Activated CD8-positive, alpha-beta memory T cell treated with anti-CD3 and anti-CD28 coated beads, Interleukin-2, amount 10 ng/mL, durations not matched to agents 7 days and 5 days (primary cell): ENCODE results near the gene EPS8L1. TPM values are rescaled to one million over a fixed set of nuclear protein-coding genes. Genes with fewer than 3 reads are reported as not detected.
"Not testable (repeated sequence)": the region's sequence is repeated elsewhere in the genome, so short reads cannot be mapped to it uniquely, and the experiment has no call there.

Experiments used
- ATAC-seq: fragments of 150-1000 bp; cut with Tn5 transposase; one replicate; pipeline ENCODE4 v1.10.0; 2021; ENCODE audit warnings: moderate library complexity
- CTCF ChIA-PET: fragments of 350-600 bp; sonication (Branson Sonifier 250); formaldehyde crosslinking; loops from one replicate; lab custom pipeline; 2021; ENCODE audit warnings: antibody characterized with exemption; lab: Charles Lee
- DNase-seq: peaks from one replicate; pipeline ENCODE4 v3.0.0-alpha.2; 2020
- H3K27ac Mint-ChIP-seq: one replicate; pipeline ENCODE4 v1.8.0; 2021; ENCODE audit warnings: mild to moderate bottlenecking, mixed read lengths
- H3K27me3 Mint-ChIP-seq: one replicate; pipeline ENCODE4 v1.8.0; 2021; ENCODE audit warnings: mixed read lengths
- H3K36me3 Mint-ChIP-seq: one replicate; pipeline ENCODE4 v1.8.0; 2021; ENCODE audit warnings: mild to moderate bottlenecking, mixed read lengths
- H3K4me1 Mint-ChIP-seq: one replicate; pipeline ENCODE4 v1.8.0; 2021; ENCODE audit warnings: mixed read lengths
- H3K4me3 Mint-ChIP-seq: one replicate; pipeline ENCODE4 v1.8.0; 2021; ENCODE audit warnings: mild to moderate bottlenecking, moderate library complexity, mixed read lengths
- H3K9me3 Mint-ChIP-seq: one replicate; pipeline ENCODE4 v1.8.0; 2022; ENCODE audit warnings: low read depth, mixed read lengths
- total RNA-seq, 2 experiments: library from RNA; stranded (reverse); gene quantifications; one replicate each; pipeline ENCODE4 v1.2.3, GENCODE V29; 2021

The EPS8L1 gene
- total RNA-seq, 2 experiments from 2014 or later, result 4.5 to 9.8 TPM

DNA sequence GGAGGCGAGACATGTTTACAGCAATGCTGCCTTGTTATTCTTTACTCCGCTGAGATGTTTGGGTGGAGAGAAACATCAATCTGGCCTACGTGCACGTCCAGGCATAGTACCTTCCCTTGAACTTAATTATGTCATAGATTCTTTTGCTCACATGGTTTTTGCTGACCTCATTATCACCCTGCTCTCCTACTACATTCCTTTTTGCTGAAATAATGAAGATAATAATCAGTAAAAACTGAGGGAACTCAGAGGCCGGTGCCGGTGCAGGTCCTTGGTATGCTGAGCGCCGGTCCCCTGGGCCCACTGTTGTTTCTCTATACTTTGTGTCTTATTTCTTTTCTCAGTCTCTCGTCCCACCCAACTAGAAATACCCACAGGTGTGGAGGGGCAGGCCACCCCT, 15.4 kb upstream of the EPS8L1 start:
- CTCF ChIA-PET, DNase-seq, H3K27me3 Mint-ChIP-seq, H3K4me3 Mint-ChIP-seq, H3K27ac Mint-ChIP-seq, H3K9me3 Mint-ChIP-seq, ATAC-seq: not testable (repeated sequence)
- peaks cover 31% of the 10 kb centered on the region for H3K36me3 Mint-ChIP-seq
- H3K4me1 Mint-ChIP-seq, result peaks cover 18% of the 10 kb centered on the region

GRCh38 chr19:55062735-55063491, 12.8 kb upstream of the EPS8L1 start, which contains the start of gene RDH13:
Gene RDH13, minus strand, starts transcription at chr19:55063148. Its CDS starts 116 bp downstream, at chr19:55063032.
- H3K4me3 Mint-ChIP-seq, result peak within 1 kb of the TSS; percentile 79
- DNase-seq, result peak; percentile 98
- ATAC-seq, result peak; percentile 100
- peaks cover 18% of the 10 kb centered on the region for H3K4me1 Mint-ChIP-seq
- peak within 1 kb of the TSS; percentile 79 for H3K27ac Mint-ChIP-seq
- H3K27me3 Mint-ChIP-seq, result peaks cover 33% of the 10 kb centered on the region
- peaks cover 16% of the 10 kb centered on the region for H3K36me3 Mint-ChIP-seq
- H3K9me3 Mint-ChIP-seq, result no peaks in the 10 kb centered on the region
- CTCF ChIA-PET, result interaction anchor here (1.0 to 2.2 kb wide), 4 partner anchors 26 to 147 kb away, joined by 3 to 8 read pairs (median 4); no protein-coding TSS in a partner anchor

GRCh38 chr19:55063492-55063843, 12.2 kb upstream of the EPS8L1 start:
- Mint-ChIP-seq H3K36me3 (peaks cover 13% of the 10 kb centered on the region), H3K4me3 (peak overlapping the region; percentile 79), H3K9me3 (no peaks in the 10 kb centered on the region), H3K4me1 (peaks cover 18% of the 10 kb centered on the region), H3K27ac (peak overlapping the region; percentile 54), H3K27me3 (peaks cover 38% of the 10 kb centered on the region)
- DNase-seq, result no peak
- ATAC-seq, result no peak
- CTCF ChIA-PET, result interaction anchor here (1.0 to 2.2 kb wide), 3 partner anchors 25 to 126 kb away, joined by 3 to 8 read pairs (median 5); no protein-coding TSS in a partner anchor

GRCh38 chr19:55065516-55065915, 10.2 kb upstream of the EPS8L1 start:
- not testable (repeated sequence) for H3K9me3 Mint-ChIP-seq, ATAC-seq, DNase-seq, H3K4me3 Mint-ChIP-seq, H3K36me3 Mint-ChIP-seq, H3K27ac Mint-ChIP-seq
- CTCF ChIA-PET, result interaction anchor here (1.2 kb wide), 1 partner anchor 15 kb away, joined by 3 read pairs; no protein-coding TSS in a partner anchor
- Mint-ChIP-seq H3K4me1 (peaks cover 20% of the 10 kb centered on the region), H3K27me3 (peaks cover 52% of the 10 kb centered on the region)

GRCh38 chr19:55066107-55066709, 9.5 kb upstream of the EPS8L1 start:
- no peak overlapping the region for H3K27ac Mint-ChIP-seq
- CTCF ChIA-PET, result interaction anchor here (1.2 kb wide), 1 partner anchor 14 kb away, joined by 3 read pairs; no protein-coding TSS in a partner anchor
- H3K36me3 Mint-ChIP-seq, result peaks cover 3% of the 10 kb centered on the region
- DNase-seq, result no peak
- no peak for ATAC-seq
- no peak overlapping the region for H3K4me3 Mint-ChIP-seq
- H3K4me1 Mint-ChIP-seq, result peaks cover 18% of the 10 kb centered on the region
- H3K27me3 Mint-ChIP-seq, result peaks cover 55% of the 10 kb centered on the region
- H3K9me3 Mint-ChIP-seq, result no peaks in the 10 kb centered on the region

GRCh38 chr19:55067869-55068268, 7.8 kb upstream of the EPS8L1 start:
- H3K27ac Mint-ChIP-seq, result no peak overlapping the region
- DNase-seq (no peak), ATAC-seq (no peak)
- H3K4me3 Mint-ChIP-seq, result no peak overlapping the region
- H3K4me1 Mint-ChIP-seq, result peaks cover 13% of the 10 kb centered on the region
- no peaks in the 10 kb centered on the region for H3K9me3 Mint-ChIP-seq
- CTCF ChIA-PET, result no interaction called here
- no peaks in the 10 kb centered on the region for H3K36me3 Mint-ChIP-seq
- H3K27me3 Mint-ChIP-seq, result peaks cover 59% of the 10 kb centered on the region

DNA sequence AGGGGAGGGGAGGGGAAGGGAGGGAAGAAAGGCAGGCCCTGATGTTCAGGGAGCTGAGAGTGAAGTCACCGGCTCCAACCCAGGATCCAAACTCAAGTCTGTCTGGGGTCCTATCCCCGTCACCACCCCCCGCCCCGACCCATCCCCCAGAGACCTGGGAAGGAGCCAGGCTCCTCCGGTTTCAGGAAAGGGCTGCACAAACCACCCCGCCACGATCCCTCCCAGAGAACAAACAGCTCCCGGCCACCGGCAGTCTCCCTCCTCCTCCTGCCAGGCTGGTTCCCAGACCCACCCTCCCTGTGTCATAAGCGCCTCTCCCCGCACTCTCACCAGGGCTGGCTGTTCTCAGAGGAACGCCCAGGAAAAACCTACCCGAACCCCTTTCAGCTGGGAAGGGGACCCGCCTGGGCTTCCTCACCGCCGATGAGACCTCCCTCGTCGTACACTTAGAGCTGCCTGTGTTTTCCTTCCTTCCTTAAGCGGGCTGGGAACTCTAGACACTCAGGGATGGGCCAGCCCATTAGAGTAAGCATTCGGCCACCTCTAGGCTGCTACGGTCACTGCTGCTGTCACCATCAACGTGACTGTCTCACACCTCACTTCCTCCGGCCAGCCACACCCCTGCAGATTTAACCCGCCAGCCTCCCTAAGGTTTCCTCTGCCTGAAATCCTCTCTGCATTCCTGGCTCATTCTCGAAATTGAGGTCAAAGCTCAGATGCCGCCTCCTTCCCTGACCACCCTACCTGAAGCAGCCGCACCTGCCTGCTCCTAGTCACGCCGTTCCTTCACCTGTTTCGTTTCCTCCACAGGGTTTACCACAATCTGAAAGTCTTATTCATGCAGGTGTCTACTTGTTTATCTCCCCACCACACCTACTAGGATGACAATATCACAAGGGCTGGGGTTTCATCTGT, 6.5 kb upstream of the EPS8L1 start:
- H3K36me3 Mint-ChIP-seq, result no peaks in the 10 kb centered on the region
- H3K27me3 Mint-ChIP-seq, result peaks cover 61% of the 10 kb centered on the region
- H3K9me3 Mint-ChIP-seq, result no peaks in the 10 kb centered on the region
- DNase-seq (no peak), ATAC-seq (peak; percentile 40)
- no peak overlapping the region for H3K4me3 Mint-ChIP-seq
- CTCF ChIA-PET, result interaction anchor here (1.4 kb wide), 1 partner anchor 188 kb away, joined by 3 read pairs; no protein-coding TSS in a partner anchor
- no peak overlapping the region for H3K27ac Mint-ChIP-seq
- peaks cover 7% of the 10 kb centered on the region for H3K4me1 Mint-ChIP-seq

DNA sequence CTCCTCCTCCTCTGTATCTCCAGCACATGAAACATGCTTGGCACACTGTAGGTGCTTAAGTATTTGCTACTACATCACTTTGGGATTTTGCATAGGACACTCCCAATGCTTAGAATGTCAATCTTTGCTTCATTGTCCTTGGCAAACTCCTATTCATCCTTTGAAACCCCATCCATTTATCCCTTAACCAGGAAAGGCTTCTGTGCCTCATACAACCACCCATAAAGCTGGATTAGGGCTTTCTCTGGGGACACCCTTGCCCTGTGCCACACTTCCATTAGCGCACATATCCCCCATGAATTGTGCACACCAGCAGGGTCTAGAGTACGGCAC, 5.8 kb upstream of the EPS8L1 start:
- H3K27me3 Mint-ChIP-seq, result peaks cover 59% of the 10 kb centered on the region
- H3K4me3 Mint-ChIP-seq, result no peak overlapping the region
- no peak overlapping the region for H3K27ac Mint-ChIP-seq

DNA sequence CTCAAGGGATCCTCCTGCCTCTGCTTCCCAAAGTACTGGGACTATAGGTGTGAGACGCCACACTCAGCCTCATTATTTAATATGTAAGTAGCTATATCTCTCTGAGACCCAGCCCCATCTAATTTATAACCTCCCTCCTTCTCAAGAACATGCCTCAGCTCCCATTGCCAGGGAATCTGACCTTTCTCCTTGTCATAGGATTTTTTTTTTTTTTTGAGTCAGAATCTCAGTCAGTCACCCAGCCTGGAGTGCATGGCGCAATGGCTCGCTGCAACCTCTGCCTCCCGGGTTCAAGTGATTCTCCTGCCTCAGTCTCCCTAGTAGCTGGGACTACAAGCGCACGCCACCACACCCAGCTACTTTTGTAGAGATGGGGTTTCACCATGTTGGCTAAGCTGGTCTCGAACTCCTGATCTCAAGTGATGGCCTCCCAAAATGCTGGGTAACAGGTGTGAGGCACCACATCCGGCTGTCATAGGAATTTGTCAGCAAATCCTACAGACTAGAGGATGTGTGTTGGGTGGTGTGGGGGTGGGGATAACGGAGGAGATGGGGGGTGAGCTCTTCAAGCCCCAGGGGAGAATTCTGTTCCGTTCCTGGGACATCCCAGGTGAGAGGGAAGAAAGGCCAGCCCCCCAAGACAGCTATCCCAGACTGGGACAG, 5.1 kb upstream of the EPS8L1 start:
- Mint-ChIP-seq H3K4me3 (no peak overlapping the region), H3K4me1 (peaks cover 7% of the 10 kb centered on the region), H3K36me3 (no peaks in the 10 kb centered on the region), H3K27me3 (peaks cover 64% of the 10 kb centered on the region), H3K9me3 (no peaks in the 10 kb centered on the region), H3K27ac (no peak overlapping the region)
- CTCF ChIA-PET, result interaction anchor here (1.2 kb wide), 1 partner anchor 18 kb away, joined by 3 read pairs; no protein-coding TSS in a partner anchor
- ATAC-seq (no peak), DNase-seq (no peak)

More for the DNA sequence above, 5.8 kb upstream of the EPS8L1 start:
- peaks cover 7% of the 10 kb centered on the region for H3K4me1 Mint-ChIP-seq
- H3K9me3 Mint-ChIP-seq, result no peaks in the 10 kb centered on the region
- DNase-seq, result no peak
- no peaks in the 10 kb centered on the region for H3K36me3 Mint-ChIP-seq
- no peak for ATAC-seq
- CTCF ChIA-PET, result interaction anchor here (1.2 to 1.4 kb wide), 2 partner anchors 18 to 189 kb away, joined by 3 read pairs; no protein-coding TSS in a partner anchor

DNA sequence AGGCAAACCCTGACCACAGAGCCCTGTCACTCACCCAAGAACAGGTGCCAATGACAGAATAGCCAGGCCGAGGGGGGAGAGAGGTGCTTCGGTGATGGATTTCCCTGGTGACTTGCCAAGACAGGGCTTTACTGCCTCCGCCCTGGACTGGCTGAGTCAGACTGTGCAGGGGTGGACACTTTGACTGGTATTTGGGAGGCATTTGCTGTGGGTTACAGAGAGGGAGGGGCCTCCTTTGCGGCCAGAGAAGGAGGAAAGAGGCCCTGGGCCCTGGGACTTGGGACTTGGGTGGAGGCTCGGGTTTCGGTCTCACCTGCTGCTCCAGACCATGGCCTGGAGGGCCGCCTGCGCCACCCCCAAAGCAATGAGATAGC, 4.6 kb upstream of the EPS8L1 start:
- CTCF ChIA-PET, result interaction anchor here (1.2 kb wide), 1 partner anchor 17 kb away, joined by 3 read pairs; no protein-coding TSS in a partner anchor
- ATAC-seq, result no peak
- Mint-ChIP-seq H3K4me3 (no peak overlapping the region), H3K36me3 (no peaks in the 10 kb centered on the region), H3K27ac (no peak overlapping the region), H3K4me1 (peaks cover 7% of the 10 kb centered on the region), H3K9me3 (no peaks in the 10 kb centered on the region), H3K27me3 (peaks cover 59% of the 10 kb centered on the region)
- DNase-seq, result no peak

DNA sequence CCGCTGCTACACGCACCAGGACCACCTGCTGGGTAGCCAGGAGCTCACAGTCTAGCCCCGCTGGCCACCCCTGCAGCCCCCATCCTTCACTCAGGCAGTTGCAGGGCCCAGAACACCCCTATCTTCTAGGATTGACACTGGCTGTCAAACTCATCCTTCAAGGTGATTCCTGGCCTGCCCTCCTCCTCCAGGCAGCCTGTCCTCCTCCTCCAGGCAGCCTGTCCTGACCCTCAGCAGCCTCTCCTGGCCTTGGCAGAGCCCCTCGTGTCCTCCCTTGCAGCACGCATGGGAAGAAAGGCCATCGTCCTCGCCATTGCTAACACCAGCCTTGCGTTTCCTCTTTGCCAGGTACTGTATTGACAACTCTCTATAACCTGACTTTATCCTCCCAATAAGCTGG, 3.8 kb upstream of the EPS8L1 start:
- no peak overlapping the region for H3K27ac Mint-ChIP-seq
- H3K4me1 Mint-ChIP-seq, result peaks cover 7% of the 10 kb centered on the region
- no peaks in the 10 kb centered on the region for H3K9me3 Mint-ChIP-seq
- DNase-seq (no peak), ATAC-seq (no peak)
- H3K36me3 Mint-ChIP-seq, result no peaks in the 10 kb centered on the region
- H3K27me3 Mint-ChIP-seq, result peaks cover 56% of the 10 kb centered on the region
- CTCF ChIA-PET, result no interaction called here
- no peak overlapping the region for H3K4me3 Mint-ChIP-seq

DNA sequence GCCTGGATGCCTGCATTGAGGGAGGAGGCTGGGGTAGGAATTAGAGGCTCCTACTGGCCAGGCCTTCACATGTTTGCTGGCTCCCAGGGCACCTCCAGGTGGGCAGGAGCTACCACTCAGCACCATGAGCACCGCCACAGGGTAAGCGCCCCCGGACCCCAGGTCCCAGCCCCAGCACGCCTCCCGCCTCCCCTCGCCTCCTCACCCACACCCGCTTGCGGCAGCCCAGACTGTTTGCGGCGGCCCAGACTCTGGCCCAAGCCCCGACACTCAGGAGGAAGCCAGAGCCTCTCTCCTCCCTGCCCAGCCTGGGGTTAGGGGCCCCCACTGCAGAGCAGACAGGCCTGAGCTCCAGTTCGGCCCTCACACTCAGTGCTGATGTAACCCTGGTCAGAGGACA, 652 bp downstream of the EPS8L1 start:
- Mint-ChIP-seq H3K36me3 (no peaks in the 10 kb centered on the region), H3K9me3 (no peaks in the 10 kb centered on the region), H3K27me3 (peaks cover 35% of the 10 kb centered on the region), H3K4me1 (peaks cover 15% of the 10 kb centered on the region), H3K4me3 (no peak overlapping the region), H3K27ac (no peak overlapping the region)
- ATAC-seq (no peak), DNase-seq (no peak)
- CTCF ChIA-PET, result interaction anchor here (1.3 kb wide), 1 partner anchor 84 kb away, joined by 3 read pairs; no protein-coding TSS in a partner anchor
